Activated CD8-positive, alpha-beta memory T cell treated with anti-CD3 and anti-CD28 coated beads, Interleukin-2, amount 50 U/mL, for 48 hours (primary cell): ENCODE measurements around the gene NRXN3.

Source experiments
- DNase-seq: peaks from one replicate; pipeline ENCODE4 v3.0.0-alpha.2; 2020

NRXN3 gene

DNA sequence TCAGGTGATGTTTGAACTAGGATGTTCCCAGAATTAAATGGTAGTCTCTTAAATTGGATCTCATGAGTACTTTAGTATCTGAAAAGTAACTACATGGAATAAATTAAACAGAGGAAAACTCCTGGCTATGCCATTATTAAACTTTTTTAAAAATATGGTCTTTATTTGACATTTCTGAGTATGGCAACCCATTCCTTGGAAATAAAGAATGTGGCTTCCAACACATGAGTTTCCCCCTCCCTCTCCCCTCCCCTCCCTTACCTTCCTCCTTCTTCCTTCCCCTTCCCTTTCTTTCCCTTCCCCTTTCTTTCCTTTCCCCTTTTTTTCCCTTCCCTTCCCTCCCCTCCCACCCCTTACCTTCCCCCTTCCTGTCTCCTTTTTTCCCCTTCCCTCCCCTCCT is 1100.9 kb downstream of the NRXN3 start:
- DNase-seq: no peak

DNA sequence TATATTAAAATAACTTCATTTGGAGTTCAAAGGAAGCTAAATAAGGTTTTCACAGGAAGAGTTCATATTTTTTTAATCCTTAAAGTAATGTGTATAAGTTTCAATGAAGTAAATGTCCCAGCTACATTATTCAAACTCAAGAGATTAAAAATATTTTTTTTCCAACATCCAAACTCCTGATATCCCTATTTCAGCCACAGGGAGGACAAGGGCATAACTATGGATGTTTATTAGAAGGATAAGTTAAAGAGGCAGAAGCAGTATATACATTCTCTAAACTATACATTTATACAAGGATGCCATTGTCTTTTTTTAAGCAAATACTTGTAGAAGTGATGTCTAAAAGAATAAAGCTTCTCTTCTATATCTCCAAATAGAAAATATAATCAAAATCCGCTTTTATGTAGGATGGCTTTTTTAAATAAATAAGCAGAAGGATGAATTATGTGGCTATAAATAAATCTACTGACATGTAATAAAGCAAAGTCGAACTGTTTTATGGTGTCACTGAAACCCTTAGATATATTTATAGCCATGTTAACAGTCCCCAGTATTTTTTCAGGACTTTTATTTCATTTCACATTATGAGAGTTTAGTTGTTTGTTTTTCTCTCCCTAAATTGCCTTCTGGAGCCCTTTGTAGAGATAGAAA is 1104.6 kb downstream of the NRXN3 start:
- no peak for DNase-seq

DNA sequence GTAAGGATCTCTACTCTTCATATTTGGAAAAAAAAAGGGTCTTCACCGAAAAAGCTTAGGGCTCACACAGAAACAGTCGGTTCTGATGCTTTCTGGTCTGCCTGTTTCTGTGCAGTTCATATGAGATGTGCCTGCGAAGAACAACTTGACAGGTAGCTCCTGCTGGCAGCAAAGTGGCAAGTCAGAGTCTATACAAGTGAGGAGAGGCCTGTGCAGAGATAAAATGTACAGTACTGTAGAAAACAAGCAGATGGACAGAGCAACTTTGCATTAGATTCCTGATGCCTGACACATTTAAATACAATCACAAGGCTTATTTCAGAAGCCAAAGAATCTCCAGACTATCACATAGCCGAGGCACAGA is 1105.1 kb downstream of the NRXN3 start:
- DNase-seq: no peak

DNA sequence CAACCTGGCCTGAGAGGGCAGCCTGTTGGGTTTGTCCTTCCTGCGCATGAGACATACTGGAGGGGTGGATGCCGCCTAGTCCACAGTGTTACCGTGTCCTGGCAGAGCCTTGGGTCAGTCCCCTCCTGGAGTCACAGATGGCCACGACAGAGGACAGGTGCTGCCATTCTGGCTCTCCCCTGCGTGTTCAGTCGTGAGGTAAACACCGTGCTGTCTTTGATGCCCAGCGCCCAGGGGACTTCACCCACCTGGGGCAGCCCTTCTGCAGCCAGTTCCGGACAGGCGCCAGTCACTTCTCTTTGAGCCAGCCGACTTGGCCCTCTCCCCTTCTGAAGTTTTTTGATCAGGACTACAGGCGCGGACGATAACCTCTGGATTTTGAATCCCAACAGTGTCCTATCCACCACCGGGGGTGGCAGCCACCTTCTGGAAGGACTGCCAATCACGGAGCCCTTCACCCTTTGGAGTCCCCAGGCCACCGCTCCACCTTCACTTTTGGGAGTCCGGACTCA is 1108.2 kb downstream of the NRXN3 start:
- DNase-seq: no peak

DNA sequence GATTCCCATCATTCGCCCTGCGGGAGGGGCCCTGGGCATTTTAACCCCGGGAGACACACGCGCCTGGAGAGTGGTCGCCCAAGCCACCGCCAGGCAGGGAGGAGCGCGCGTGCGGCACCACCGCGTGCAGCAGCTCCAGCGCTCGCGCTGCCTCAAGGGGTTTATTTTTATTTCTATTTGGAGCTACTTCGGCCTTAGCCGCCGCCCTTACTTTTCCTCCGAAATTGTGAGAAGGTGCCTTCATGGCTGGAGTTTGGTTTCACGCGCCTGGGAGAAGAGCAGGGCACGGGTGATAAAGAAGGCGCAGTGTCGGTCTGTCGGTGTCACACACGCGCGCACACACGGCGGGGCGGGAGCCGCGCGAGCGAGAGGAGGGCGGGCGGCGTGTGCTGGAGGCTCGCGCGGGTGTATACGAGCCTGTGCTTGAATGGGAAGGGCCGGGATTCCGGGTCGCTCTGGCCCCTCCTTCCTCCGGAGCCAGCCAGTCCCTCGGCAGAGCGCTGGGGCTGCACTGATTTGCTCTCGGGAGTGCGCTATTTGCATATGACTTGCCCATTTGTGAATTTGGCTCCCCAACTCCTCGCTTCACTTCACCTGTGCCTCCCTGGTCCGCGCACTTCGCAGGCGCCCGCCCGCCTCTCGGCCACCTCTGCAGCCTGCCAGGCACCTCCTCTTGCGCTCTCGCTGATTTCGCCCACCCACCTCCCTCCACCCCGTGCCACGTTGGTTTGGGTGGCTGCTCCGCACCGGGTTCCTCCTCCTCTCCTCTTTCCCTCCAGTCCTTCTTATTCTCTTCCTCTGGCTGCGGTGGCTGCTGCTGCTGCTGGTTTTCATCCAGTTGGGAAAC is 1108.8 kb downstream of the NRXN3 start:
- DNase-seq: no peak

DNA sequence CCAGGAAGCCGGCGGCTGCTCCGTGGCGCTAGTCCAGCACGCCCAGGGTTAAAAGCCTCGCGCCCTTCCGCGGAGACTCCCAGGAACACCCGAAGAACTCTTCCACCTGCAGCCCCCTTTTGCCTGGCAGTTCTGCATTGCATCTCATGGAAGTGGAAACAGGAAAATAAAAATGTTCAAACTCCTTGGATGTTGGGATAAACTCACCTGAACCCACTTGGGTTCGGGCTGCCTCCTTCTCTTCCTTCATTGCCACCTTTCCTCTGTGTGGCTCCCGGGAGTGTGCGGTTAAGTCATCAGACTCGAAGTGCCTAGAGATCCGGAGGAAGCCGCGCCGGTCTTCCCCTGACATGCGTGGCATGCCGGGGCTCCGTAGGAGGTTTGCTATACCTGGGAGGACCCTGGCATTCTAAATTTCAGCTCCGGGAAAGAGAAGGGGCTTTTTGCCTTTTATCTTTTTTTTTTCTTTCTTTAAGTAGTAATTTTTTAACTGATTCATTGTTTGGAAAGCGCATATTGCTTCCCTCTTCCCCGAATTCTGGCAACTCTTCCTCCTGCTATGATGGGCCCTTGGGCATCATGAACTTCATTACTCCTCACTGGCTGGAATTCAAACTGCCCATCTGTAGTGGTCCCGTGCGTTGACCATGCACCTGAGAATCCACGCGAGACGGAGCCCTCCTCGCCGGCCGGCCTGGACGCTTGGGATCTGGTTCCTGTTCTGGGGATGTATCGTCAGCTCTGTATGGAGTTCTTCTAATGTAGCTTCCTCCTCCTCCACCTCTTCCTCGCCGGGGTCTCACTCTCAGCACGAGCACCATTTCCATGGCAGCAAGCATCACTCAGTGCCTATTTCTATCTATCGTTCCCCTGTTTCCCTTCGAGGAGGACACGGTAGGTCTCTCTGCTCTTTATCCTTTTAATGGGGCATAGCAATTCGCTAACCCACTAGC is 1109.7 kb downstream of the NRXN3 start:
- no peak for DNase-seq

DNA sequence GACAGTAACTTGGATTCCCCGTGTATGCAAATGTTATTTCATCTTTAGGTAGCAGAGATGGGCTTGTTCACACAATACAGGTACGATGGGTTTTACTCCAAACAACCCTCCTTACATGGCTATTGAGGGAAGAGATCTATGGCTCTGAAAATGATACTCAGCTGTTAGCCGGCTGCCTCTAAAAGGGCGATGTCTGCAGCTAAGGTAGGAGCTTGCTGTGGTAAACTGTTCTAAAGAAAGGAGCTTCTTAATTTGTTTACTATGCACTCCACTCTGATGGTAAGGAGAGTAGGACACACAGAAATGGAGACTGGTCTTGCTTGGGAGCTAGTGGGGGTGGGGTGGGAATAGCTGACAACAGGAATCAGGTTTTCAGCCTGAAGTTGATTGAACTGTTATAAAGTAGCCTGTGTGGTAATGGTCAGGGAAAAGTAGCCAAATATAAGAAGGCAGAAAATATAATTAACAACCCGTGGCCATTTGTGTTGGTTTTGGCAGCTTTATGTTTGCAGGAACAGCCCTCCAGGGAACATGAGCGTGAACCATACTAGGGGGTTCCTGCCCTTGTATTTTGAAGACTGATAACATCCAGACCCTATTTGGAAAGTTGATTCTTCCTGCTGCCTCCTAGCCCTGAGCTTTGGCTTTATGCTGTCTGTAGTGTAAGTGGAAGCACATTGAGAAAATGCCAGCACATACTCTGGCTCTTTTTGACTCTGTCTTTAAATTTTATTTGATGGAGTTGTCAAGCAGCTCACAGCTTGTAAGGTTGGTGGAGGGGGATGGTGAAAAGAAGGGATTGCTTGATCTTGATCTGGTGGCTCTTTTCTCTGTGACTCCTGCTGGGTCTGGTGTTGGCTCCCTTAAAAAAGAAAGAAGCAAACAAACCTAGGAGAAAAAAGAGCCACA is 1111.3 kb downstream of the NRXN3 start:
- no peak for DNase-seq

DNA sequence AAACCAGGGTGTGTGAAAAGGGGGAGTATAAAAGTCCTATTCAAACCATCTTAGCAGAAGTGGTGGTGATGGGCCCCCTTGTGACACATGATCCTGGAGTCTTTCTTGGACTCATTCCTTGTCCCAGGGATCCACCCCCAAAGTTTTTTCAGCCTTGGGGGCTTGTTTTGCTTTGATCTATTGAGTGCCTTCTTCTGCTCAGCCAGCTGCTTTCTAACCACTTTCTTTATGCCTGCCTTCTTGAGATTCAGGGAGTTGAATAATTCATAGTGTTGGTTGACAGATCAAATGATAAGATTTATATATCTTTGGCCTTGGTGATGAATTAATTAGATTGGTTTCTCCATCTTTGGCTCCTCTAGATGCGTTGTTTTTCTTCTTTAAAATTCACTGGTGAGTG is 1114.4 kb downstream of the NRXN3 start:
- DNase-seq: no peak

DNA sequence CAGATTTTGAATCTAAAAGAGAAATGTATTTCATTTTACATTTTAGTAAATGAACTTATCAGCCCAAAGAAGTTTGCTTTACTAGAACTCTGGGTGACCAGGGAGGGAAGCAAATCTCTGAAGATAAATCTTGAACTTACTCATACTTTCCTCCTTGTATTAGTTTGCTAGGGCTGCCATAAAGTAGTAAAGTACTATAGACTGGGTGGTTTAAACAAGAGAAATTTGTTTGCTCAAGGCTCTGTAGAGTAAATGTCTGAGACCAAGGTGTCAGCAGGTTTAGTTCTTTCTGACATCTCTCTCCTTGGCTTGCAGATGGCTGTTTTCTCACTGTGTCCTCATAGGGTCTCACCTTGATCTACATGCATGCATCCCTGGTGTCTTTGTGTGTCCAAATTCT is 1115.1 kb downstream of the NRXN3 start:
- DNase-seq: no peak

DNA sequence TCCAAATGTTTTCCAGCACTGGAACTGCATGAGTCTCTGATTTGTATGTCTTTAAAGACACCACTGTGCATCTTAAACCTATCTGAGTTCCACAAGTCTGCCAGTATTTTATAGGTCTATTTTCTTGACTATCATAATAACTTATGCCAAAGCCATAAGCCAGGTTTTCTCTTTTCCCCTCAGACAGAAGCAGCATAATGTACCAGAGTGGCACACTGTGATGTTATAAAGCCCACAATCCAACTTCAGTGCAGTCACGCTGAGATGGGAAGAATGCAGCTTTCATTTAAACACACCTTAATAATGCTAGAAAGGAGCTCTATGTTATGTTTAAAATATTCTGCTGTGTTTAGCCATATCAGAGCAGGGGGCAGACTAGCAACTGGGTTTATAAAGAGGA is 1117.8 kb downstream of the NRXN3 start:
- DNase-seq: no peak

DNA sequence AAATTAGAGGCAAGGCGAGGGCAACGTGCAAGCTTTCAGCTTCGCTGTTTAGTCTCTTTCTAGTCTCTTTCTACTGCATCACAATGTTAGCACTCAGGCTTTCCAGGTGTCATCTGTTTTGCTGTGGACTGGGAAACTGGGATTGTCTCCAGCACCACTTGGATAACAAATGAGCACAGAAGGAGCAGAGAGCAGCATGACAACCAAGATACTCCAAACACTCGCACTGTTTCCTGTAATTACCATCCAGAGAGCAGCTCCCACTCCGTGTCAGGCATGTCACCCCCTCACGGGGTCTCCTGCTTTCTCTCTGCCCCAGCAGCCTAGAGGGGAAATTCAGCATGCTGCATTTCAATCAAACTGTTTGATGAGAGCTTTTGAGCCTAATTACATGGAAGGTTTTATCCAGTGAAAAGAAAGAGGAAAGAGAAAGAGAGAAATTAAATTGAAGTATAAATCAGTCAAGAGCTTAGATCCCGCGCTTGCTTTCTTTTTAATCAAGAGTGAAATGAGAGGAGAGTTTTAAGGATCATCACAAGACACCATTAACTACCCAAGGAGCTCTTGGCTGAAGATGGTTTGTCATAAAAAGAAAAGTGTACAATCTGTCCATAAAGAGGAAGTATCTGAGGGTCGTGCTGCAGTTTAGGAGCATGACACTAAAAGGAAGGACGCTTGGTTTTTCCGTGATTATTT is 1123.5 kb downstream of the NRXN3 start:
- no peak for DNase-seq

DNA sequence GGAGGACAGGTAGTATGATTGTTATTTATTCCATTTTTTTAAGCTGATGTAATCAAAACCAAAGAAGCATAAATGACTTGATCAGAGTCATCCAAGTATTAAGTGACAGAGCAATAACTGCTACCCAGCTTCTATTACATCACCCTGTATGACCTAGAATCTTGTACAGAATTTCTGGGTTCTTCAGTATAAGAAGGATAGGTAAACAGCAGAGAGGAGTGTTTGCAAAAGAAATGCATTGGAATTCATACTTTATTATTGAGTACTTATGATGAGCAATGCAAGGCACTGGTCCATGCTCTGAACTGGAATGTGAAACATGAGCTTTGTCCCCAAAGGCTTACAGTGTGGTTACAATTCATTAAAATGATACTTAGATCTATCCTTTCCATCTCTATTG is 1124.3 kb downstream of the NRXN3 start:
- no peak for DNase-seq

DNA sequence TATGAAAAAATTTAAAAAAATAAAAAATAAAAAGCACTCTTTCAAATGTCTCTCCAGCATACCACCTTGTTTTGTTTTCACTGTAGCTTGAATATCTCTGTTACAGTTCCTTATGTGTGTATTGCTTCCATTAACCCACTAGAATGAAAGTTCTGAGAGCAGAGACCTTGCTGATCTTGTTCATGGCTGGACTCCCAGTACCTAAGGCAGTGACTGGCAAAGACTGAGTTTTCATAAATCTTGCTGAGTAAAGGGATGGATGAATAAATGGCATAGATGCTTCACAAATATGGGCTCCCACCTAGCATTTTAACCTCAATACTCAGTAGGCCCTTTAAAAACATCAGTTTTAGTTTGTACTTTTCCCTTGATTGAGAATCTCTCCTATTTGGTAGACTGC is 1125.2 kb downstream of the NRXN3 start:
- no peak for DNase-seq

DNA sequence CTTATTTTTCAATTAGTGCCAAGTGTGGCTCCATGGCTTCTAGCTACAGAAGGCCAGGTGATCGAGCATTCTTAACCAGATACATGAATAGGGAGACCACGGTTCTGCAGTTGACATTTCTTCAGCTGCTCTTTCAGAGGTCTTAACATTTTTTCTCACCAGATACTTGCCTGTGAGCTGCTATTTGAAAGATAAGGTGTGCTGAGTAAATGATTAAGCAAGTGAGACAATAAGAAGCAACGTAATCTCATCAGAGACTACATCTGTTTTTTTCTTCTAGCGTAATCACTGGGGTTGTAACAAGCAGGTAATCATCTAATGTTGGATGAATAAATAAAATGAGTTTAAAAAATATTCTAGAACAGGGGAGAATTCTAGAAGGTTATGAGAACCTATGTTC is 1128.2 kb downstream of the NRXN3 start:
- no peak for DNase-seq

DNA sequence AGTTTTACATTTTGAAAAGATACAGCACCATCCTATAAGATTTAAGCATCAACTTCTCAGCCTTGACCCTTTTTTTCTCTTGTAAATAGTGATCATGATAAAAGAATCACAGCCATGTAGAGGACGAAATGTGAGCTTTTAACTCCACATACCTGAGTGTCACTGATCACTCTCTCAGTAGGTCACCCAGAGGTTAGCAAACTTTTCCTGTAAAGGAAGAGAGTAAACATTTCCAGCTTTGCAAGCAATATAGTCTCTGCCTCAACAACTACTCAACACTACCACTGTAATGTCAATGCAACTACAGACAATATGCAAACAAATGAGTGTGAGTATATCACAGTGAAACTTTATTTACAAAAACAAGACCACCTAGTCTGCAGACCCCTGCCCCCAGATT is 1129.0 kb downstream of the NRXN3 start:
- no peak for DNase-seq

DNA sequence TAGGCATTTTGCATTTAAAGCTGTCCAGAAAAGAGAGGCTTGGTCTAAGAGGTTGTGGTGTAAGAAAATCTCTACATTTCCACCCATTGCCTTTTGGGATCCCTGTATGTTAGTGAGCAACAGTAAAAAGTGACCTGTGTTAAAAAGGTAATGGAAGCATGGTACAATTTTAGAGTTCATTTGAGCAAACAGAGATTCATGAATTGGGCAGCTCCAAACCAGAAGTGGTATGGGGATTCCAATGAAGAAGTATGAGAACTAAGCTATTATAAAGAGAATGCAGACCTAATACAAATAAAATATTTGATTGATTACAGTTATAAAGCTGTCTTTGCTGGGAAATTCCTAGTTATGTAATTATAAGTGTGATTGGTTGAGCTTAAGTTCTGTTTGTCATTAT is 1134.1 kb downstream of the NRXN3 start:
- no peak for DNase-seq

DNA sequence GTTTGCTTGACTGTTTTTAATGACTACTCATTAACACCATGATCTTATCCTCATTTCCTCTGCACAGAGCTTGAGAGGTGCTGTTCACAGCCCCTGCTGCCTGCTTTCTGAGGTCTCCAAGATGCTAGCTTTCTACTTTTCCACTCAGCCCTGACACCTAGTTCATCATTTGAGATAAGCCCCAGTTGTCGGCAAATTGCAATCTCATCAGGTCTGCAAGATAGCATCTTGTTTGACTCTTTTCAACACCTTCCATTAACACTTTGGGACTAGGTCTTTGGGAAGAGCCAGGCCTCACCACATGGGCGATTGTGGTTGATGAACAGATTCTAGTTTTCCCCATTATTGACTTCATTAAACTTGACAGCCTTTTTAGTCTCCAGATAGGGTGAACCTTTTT is 1136.4 kb downstream of the NRXN3 start:
- no peak for DNase-seq

DNA sequence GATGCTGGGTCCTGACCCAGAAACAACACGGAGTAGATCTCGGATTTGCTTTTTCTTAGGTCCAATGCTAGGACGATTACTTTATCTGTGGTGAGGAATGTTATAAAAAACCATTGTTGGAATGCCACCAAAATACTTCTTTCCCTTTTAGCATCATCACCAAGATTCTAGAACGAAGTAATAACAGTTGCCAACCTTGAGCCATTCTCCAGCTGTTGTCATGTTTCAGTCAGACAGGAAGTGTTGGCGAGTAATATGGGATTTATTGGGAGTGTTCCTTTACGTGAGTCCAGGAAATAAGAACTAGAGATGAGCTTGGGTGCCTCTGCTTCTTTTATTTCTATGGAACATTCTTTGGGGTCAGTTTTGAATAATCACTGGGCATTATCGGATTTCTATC is 1148.2 kb downstream of the NRXN3 start:
- DNase-seq: no peak

DNA sequence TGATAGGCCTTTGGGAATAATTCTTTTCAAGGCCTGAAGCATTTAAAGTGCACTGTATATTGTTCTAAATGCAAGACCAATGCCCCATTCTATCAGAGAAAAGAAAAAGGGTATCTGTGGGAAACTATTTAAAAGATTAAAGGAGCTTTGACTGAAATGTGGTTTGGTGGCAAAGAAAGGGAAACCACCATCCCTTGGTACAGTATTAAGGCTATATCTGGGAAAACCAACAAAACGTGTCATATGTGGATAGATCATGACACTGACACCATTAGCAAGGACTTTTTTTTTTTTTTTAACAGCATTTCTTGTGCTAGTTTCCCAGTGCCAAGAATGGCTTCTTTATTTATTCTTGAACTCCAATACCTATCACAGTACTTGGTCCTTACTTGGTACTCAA is 1150.4 kb downstream of the NRXN3 start:
- no peak for DNase-seq

DNA sequence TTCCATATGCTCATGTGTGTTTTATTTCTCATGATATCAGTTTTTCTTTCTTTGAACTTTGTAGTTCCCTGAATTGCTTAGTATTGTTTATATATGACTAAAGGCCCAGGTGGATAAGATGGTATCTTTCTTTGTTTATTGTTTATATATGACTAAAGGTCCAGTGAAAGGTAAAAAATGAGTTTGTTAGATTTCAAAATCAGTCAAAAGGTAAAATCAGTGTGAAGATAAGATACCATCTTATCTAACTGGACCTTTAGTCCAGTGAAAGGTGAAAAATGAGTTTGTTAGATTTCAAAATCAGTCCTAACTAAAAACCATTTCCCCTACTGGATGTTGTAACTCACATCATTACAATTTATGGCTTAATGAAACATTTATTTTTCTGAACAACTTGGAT is 1150.9 kb downstream of the NRXN3 start:
- no peak for DNase-seq

DNA sequence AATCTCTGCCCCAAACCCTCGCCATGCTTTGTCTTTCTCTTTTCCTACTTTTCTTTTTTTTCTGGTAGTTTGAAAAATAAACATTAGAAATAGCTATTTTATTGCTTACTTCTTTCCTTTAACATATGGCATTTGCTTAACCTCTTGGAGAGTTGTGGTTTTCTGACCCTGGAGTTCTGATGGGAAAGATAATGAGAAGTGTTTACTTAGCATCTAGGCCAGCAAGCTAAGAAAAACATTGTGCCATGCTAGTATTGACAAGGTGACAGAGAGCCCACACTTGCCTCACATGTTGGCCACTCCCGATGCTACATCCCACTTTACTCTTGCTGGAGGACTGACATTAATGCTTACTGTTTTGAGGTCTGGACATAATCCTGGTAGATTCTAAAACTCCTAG is 1154.9 kb downstream of the NRXN3 start:
- DNase-seq: no peak

DNA sequence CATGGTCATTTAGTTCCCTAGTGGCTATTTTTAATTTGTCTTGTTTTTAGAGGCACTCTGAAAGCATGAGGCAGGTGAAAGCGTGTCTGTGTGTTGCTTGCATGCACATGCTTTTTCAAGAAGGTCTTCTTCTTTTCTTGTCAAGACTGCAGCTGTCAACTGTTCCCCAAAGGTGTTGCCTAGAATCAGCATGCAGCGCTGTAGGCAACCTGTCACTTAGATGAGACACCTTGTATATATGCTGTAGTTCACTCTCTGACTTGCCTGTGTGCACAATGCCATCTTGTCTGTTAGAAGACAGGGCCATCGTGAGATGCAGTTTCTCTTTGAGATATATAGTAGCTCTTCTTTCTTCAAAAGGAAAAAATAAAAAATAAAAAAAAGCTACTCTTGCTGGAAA is 1155.4 kb downstream of the NRXN3 start:
- DNase-seq: no peak
